ENCODE results near the gene VSX2.

VSX2 gene

DNA sequence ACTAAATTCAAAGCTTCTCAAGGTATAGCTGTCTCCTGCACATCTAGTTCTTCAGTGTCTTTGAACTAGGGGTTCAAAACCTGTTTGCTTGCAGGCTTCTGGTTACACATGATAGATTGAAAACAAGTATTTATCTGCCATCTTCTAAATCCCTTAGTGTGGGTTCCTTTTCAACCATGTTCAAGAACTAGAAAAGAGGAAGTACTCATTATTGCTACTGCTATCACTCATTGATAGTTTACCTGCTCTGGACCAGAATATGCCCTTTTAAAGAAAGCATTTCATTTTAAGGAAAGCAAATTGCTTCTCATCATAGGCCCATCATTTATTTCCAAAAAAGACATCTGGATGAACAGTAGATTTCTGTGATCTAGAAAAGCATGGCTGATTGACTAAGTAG, 37.1 kb upstream of the VSX2 start:
- TF ChIP-seq, protein P1, sequence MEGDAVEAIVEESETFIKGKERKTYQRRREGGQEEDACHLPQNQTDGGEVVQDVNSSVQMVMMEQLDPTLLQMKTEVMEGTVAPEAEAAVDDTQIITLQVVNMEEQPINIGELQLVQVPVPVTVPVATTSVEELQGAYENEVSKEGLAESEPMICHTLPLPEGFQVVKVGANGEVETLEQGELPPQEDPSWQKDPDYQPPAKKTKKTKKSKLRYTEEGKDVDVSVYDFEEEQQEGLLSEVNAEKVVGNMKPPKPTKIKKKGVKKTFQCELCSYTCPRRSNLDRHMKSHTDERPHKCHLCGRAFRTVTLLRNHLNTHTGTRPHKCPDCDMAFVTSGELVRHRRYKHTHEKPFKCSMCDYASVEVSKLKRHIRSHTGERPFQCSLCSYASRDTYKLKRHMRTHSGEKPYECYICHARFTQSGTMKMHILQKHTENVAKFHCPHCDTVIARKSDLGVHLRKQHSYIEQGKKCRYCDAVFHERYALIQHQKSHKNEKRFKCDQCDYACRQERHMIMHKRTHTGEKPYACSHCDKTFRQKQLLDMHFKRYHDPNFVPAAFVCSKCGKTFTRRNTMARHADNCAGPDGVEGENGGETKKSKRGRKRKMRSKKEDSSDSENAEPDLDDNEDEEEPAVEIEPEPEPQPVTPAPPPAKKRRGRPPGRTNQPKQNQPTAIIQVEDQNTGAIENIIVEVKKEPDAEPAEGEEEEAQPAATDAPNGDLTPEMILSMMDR (IDR thresholded peaks at IDR 0.05; ENCODE audit: borderline replicate concordance, control extremely low read depth, extremely low read depth, insufficient read depth, missing control alignments), result no peak

DNA sequence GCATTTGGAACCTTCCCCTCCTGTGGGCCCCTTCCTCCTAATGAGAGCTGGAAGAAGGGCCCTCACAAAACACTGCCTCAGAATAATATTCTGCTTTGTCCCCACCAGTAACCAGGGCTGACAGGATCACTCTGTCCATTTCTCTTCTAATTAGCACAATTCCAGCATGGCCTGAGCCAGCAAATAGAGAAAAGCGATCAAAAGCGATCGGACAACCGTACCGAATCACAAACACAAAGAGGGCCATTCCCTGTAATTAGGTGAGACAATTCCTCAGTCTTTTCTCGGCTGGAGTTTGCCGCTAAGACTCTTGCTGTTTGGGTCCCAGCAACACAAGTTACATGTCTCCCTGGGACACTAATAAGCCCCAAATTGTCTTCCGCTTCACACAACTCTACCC, 35.6 kb upstream of the VSX2 start:
- no peak for DNase-seq (ENCODE audit: low spot score)
- TF ChIP-seq, protein P1 (IDR thresholded peaks at IDR 0.05; ENCODE audit: borderline replicate concordance, control extremely low read depth, extremely low read depth, insufficient read depth, missing control alignments), result no peak
- in situ Hi-C loops (cut with MboI; ENCODE audit: low sequenced_read_pairs, unreplicated experiment), result no loop called here

More for the DNA sequence above, 37.1 kb upstream of the VSX2 start:
- in situ Hi-C loops (cut with MboI; ENCODE audit: low sequenced_read_pairs, unreplicated experiment), result no loop called here
- DNase-seq (ENCODE audit: low spot score), result no peak

DNA sequence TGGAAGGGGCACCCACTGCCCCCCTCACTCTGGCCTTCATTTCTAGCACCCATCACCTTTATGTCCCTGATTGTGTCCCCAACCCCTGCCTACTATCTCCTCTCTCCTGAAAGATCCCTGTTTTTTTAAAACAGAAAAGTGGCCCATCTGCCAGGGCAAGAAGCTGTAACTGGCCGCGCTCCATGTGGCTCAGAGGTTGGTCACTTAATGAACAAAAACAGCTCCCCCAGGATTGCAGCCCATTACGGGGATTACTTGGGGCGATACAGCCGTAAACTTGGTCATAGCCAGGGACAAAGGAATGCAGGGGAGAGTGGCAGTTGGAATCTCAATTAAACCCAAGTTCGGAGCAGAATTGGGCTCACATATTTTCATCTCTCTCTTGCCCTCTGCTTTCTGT, 34.8 kb upstream of the VSX2 start:
- TF ChIP-seq, protein P1 (IDR thresholded peaks at IDR 0.05; ENCODE audit: borderline replicate concordance, control extremely low read depth, extremely low read depth, insufficient read depth, missing control alignments), result no peak

DNA sequence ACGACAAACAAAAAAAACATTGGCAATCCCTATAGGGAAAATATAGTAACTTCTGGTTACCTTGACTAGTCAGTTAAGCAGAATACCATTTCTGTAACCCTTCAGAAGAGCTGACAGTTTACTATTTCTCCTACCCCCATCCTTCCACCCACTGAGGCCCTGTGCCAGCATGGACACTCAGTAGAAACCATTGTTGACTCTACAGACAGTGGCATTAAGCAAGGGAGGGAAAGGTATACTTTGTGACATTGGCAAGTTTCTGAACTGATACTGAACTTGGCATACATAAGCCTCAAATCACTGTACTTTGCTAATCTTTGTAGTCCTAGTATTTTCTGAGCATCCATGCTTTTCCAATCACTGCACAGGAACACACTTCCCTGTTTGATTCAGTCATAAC, 33.4 kb upstream of the VSX2 start:
- DNase-seq (ENCODE audit: low spot score), result no peak
- in situ Hi-C loops (cut with MboI; ENCODE audit: low sequenced_read_pairs, unreplicated experiment), result no loop called here
- TF ChIP-seq, protein P1 (IDR thresholded peaks at IDR 0.05; ENCODE audit: borderline replicate concordance, control extremely low read depth, extremely low read depth, insufficient read depth, missing control alignments), result no peak

More for the DNA sequence above, 34.8 kb upstream of the VSX2 start:
- DNase-seq (ENCODE audit: low spot score), result no peak
- in situ Hi-C loops (cut with MboI; ENCODE audit: low sequenced_read_pairs, unreplicated experiment), result no loop called here

DNA sequence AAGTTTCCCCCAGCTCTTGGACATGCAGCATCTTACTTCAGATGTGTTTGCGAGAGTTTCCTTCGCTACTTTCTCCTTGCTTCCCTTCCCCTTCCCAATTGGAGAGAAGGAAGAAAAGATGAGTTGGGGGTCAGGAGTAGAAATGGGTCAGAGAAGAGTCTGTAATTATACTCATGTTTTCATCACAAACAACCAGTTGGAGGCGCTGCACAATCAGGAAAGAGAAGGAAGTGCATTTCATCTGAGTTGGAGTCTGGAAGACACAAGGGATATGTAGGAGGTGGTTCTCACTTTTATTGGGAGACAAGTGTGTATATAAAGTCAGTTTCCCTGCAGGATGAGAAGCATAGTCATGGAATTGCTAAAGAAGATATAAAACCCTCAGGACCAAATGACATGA, 31.3 kb upstream of the VSX2 start:
- DNase-seq (ENCODE audit: low spot score), result no peak
- TF ChIP-seq, protein P1 (IDR thresholded peaks at IDR 0.05; ENCODE audit: borderline replicate concordance, control extremely low read depth, extremely low read depth, insufficient read depth, missing control alignments), result no peak
- in situ Hi-C loops (cut with MboI; ENCODE audit: low sequenced_read_pairs, unreplicated experiment), result no loop called here

DNA sequence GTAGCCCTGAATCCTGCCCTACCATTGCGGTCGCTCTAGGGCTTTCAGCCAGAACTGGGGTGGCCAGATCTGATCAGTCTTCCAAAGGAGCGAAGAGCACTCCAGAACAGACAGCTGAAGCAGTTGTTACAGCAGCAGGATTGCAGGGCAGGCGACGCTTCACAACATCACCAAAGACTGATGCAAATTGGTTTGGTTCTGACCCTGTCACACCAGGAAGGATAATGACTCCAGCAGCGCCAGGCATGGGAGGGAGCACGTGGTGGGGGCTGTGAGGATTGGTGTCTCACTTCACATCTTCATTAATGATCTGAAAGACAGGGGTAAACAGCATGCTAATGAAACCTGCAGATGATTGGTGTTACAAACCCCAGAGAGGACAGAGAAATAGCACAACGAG, 30.6 kb upstream of the VSX2 start:
- in situ Hi-C loops (cut with MboI; ENCODE audit: low sequenced_read_pairs, unreplicated experiment), result no loop called here
- DNase-seq (ENCODE audit: low spot score), result no peak
- TF ChIP-seq, protein P1 (IDR thresholded peaks at IDR 0.05; ENCODE audit: borderline replicate concordance, control extremely low read depth, extremely low read depth, insufficient read depth, missing control alignments), result no peak
